ENCODE results near the gene WSB1. TPM values are rescaled to one million over a fixed set of nuclear protein-coding genes. Genes with fewer than 3 reads are reported as not detected.

Gene WSB1
- total RNA-seq, 1 experiment from 2014 or later = 93.1 TPM

DNA sequence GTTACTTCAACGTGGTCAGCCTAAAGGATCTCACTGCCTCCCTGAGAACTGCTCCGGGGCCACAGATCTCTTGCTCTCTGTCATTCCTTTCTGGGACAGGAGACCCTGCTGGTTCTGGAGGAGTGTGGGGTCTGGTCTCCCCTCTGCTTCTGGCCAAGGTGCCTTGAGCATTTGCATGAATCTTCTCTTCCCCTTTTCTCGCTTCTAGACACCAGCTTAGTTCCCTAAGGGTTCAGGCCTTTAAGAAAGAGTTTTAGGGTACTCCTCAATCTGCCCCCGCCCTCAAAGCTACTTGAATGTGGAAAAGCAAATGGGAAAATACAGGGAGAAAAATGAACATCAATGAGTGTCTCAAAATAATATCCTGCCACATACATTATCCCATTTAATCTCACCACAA lies 48.1 kb downstream of the WSB1 start:
- peaks cover 8% of the 10 kb centered on the region for H3K4me1 Mint-ChIP-seq (ENCODE audit: insufficient read depth, unreplicated experiment)
- H3K36me3 Mint-ChIP-seq (ENCODE audit: insufficient read depth, unreplicated experiment) = no peaks in the 10 kb centered on the region
- intact Hi-C loops (cut with micrococcal nuclease) = no loop called here
- no peaks in the 10 kb centered on the region for H3K9me3 Mint-ChIP-seq (ENCODE audit: unreplicated experiment)
- DNase-seq (ENCODE audit: unreplicated experiment) = no peak
- ChIA-PET POLR2A (interaction anchor here (0.6 kb wide), 1 partner anchor 48 kb away, joined by 4 read pairs; no protein-coding TSS in a partner anchor), CTCF (interaction anchor here (0.9 to 1.6 kb wide), 3 partner anchors 9 to 414 kb away, joined by 3 to 4 read pairs (median 3); no protein-coding TSS in a partner anchor)
- H3K27ac Mint-ChIP-seq (ENCODE audit: low read depth, unreplicated experiment) = no peak overlapping the region
- H3K4me3 Mint-ChIP-seq (ENCODE audit: unreplicated experiment) = no peak overlapping the region
- no TSS peak for BruUV-seq (replicated peaks)
- TF ChIP-seq, protein P1, sequence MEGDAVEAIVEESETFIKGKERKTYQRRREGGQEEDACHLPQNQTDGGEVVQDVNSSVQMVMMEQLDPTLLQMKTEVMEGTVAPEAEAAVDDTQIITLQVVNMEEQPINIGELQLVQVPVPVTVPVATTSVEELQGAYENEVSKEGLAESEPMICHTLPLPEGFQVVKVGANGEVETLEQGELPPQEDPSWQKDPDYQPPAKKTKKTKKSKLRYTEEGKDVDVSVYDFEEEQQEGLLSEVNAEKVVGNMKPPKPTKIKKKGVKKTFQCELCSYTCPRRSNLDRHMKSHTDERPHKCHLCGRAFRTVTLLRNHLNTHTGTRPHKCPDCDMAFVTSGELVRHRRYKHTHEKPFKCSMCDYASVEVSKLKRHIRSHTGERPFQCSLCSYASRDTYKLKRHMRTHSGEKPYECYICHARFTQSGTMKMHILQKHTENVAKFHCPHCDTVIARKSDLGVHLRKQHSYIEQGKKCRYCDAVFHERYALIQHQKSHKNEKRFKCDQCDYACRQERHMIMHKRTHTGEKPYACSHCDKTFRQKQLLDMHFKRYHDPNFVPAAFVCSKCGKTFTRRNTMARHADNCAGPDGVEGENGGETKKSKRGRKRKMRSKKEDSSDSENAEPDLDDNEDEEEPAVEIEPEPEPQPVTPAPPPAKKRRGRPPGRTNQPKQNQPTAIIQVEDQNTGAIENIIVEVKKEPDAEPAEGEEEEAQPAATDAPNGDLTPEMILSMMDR (IDR thresholded peaks at IDR 0.05; ENCODE audit: unreplicated experiment) = no peak
- no peaks in the 10 kb centered on the region for H3K27me3 Mint-ChIP-seq (ENCODE audit: insufficient read depth, unreplicated experiment)

DNA sequence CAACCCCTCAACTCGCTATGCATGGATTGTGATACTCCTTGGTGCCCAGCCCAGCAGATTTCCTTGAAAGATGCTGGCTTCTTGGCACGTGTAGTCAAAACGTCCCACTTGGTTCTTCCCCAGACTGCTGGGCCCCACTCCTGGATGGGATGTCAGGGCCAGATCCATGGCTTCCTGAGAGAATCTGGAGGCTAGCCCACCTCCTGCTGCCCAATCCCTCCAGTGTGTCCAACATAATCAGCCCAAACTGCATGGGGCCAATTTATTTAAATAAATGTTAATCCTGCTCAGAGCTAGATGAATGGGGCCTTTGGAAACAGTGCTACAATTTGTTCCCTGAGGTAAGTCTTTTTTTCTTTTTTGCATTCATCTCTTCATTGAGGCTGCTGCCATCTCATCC lies 49.4 kb downstream of the WSB1 start:
- H3K9me3 Mint-ChIP-seq (ENCODE audit: unreplicated experiment) = no peaks in the 10 kb centered on the region
- TF ChIP-seq, protein P1 (IDR thresholded peaks at IDR 0.05; ENCODE audit: unreplicated experiment) = no peak
- CTCF ChIA-PET = interaction anchor here (0.6 to 4.2 kb wide), 8 partner anchors 10 to 260 kb away, joined by 3 to 22 read pairs (median 4); no protein-coding TSS in a partner anchor
- no peak overlapping the region for H3K4me3 Mint-ChIP-seq (ENCODE audit: unreplicated experiment)
- no peak overlapping the region for H3K27ac Mint-ChIP-seq (ENCODE audit: low read depth, unreplicated experiment)
- DNase-seq (ENCODE audit: unreplicated experiment) = no peak
- intact Hi-C loops (cut with micrococcal nuclease) = no loop called here
- H3K36me3 Mint-ChIP-seq (ENCODE audit: insufficient read depth, unreplicated experiment) = no peaks in the 10 kb centered on the region
- no TSS peak for BruUV-seq (replicated peaks)
- peaks cover 8% of the 10 kb centered on the region for H3K4me1 Mint-ChIP-seq (ENCODE audit: insufficient read depth, unreplicated experiment)
- POLR2A ChIA-PET = no interaction called here
- H3K27me3 Mint-ChIP-seq (ENCODE audit: insufficient read depth, unreplicated experiment) = no peaks in the 10 kb centered on the region

DNA sequence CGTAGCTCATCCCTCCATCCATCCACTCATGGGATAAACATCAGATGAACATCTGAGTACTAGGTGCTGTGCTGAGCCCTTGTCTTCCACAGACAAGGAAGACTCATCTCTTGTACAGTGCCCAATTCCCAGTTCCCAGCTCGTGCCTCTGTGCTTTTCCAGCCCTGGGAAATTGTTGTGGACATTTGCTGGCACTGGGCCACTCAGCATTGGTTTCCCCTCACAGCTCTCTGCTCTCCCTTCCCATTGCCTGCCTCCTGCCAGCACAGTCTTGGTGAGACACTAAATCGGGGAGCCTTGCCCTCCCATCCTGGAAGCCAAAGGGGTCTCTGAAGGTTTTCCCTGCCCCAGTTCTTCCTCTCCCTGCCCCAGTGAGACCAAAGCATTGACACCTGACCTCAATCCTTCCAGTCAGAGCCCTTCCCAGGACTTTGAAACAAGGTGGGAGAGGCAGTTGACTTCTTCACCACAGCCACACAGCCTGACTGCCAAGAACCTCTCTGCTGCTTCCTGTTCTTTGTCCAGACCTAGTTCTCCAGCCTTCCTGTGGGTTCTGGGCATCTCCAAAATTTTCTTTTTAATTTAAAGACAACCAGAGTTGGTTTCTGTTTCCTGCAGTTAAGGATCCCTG lies 50.2 kb downstream of the WSB1 start:
- TF ChIP-seq, protein P1 (IDR thresholded peaks at IDR 0.05; ENCODE audit: unreplicated experiment) = no peak
- intact Hi-C loops (cut with micrococcal nuclease) = no loop called here

DNA sequence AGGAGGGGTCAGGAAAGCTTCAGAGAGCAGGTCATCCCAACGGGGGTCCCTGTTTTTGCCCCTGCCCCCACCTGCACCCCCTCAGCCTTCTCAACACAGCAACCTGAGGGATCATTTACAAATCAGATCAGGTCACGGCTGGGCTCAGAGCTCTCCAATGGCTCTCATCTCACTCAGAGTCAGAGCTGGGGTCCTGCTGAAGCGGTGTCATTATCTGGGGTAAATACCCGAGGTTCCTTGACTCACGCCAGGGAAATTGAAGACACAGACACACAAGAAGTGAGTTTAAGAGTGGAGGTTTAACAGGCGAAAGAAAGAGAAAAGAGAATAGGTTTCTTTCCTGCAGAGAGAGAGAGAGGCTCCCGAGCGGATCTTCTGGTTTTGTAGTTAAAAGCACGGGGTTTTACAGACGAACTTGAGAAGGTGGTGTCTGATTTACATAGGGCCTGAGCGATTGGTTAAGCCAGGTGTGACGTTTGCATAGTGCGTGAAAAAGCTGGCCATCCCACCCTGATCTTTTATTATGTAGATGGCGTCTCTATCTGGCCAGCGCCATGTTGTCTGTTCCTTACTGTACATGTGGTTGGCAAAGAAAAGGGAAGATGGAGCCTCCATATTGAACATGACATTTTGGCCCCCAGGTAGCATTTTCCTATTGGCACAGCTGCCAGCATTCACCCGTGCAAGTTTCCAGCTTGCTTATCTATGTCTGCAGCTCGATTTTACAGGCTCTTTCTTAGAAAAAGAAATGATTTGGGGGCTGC lies 51.4 kb downstream of the WSB1 start:
- H3K4me1 Mint-ChIP-seq (ENCODE audit: insufficient read depth, unreplicated experiment) = no peaks in the 10 kb centered on the region
- H3K9me3 Mint-ChIP-seq (ENCODE audit: unreplicated experiment) = no peaks in the 10 kb centered on the region
- H3K4me3 Mint-ChIP-seq (ENCODE audit: unreplicated experiment) = no peak overlapping the region
- H3K27me3 Mint-ChIP-seq (ENCODE audit: insufficient read depth, unreplicated experiment) = no peaks in the 10 kb centered on the region
- no TSS peak for BruUV-seq (replicated peaks)
- intact Hi-C loops (cut with micrococcal nuclease) = no loop called here
- ChIA-PET CTCF (interaction anchor here (0.6 to 4.2 kb wide), 6 partner anchors 9 to 258 kb away, joined by 3 to 22 read pairs (median 6); no protein-coding TSS in a partner anchor), POLR2A (no interaction called here)
- H3K27ac Mint-ChIP-seq (ENCODE audit: low read depth, unreplicated experiment) = no peak overlapping the region
- no peaks in the 10 kb centered on the region for H3K36me3 Mint-ChIP-seq (ENCODE audit: insufficient read depth, unreplicated experiment)
- no peak for DNase-seq (ENCODE audit: unreplicated experiment)
- TF ChIP-seq, protein P1 (IDR thresholded peaks at IDR 0.05; ENCODE audit: unreplicated experiment) = no peak

More for the DNA sequence above, 50.2 kb downstream of the WSB1 start:
- BruUV-seq (replicated peaks) = no TSS peak
- DNase-seq (ENCODE audit: unreplicated experiment) = no peak
- Mint-ChIP-seq H3K9me3 (ENCODE audit: unreplicated experiment) (no peaks in the 10 kb centered on the region), H3K36me3 (ENCODE audit: insufficient read depth, unreplicated experiment) (no peaks in the 10 kb centered on the region), H3K4me3 (ENCODE audit: unreplicated experiment) (no peak overlapping the region), H3K4me1 (ENCODE audit: insufficient read depth, unreplicated experiment) (peaks cover 8% of the 10 kb centered on the region), H3K27me3 (ENCODE audit: insufficient read depth, unreplicated experiment) (no peaks in the 10 kb centered on the region), H3K27ac (ENCODE audit: low read depth, unreplicated experiment) (no peak overlapping the region)
- CTCF ChIA-PET = interaction anchor here (0.5 to 4.2 kb wide), 11 partner anchors 10 to 259 kb away, joined by 3 to 22 read pairs (median 4); no protein-coding TSS in a partner anchor
- POLR2A ChIA-PET = no interaction called here
